Upper lobe of left lung (tissue), 4 donors: Measurements from ENCODE around the gene LMLN.

Source experiments
- CTCF ChIP-seq, 6 experiments: fragments of 450-650 bp in 4 of 6; fragments of 200-600 bp in 2 of 6; sonication (generic) in 2 of 6; IDR thresholded peaks; one replicate each; pipeline ENCODE4 v1.5.1; 2016 to 2019; ENCODE audit warnings: antibody characterized with exemption in 6 of 6
- EP300 ChIP-seq, 4 donors: sonication (generic); formaldehyde crosslinking; IDR thresholded peaks; one replicate each; pipeline ENCODE4 v1.5.1; 2017; ENCODE audit warnings: antibody characterized with exemption in 4 of 4, control low read depth in 2 of 4
- POLR2A ChIP-seq, 4 donors: fragments of 450-650 bp; IDR thresholded peaks; one replicate each; pipeline ENCODE4 v1.5.1; 2016 to 2017; ENCODE audit warnings: antibody characterized with exemption in 4 of 4, mild to moderate bottlenecking in 2 of 4
- POLR2AphosphoS5 ChIP-seq, 2 donors: sonication (generic); formaldehyde crosslinking; IDR thresholded peaks; one replicate each; pipeline ENCODE4 v1.5.1; 2017; ENCODE audit warnings: antibody characterized with exemption in 2 of 2

GRCh38 chr3:197940745-197941384 lies 19.2 kb upstream of the LMLN start:
- TF ChIP-seq CTCF (IDR thresholded peaks at IDR 0.05) (no peak), POLR2A (IDR thresholded peaks at IDR 0.05) (no peak), POLR2AphosphoS5 (IDR thresholded peaks at IDR 0.05) (no peak), EP300 (IDR thresholded peaks at IDR 0.05) (no peak)
